ENCODE results near the gene RBPJ.

- TF ChIP-seq CTCF (IDR thresholded peaks at IDR 0.05; ENCODE audit: low read length): no peak
- TF ChIP-seq EZH2 (IDR thresholded peaks at IDR 0.05; ENCODE audit: borderline replicate concordance, low read length): no peak
Observed at GRCh38 chr4:26288355-26288909, 32.4 kb upstream of the RBPJ start.

All from OCI-LY1 (cell line).